ENCODE measurements around the gene AGAP3. TPM values are rescaled to one million over a fixed set of nuclear protein-coding genes. Genes with fewer than 3 reads are reported as not detected.

AGAP3 gene
- total RNA-seq, 2 experiments from 2014 or later = 29.8 to 36.5 TPM

GRCh38 chr7:151117565-151117964 lies 31.3 kb downstream of the AGAP3 start:
- CTCF ChIA-PET = interaction anchor here (1.4 kb wide), 1 partner anchor 51 kb away, joined by 3 read pairs; no protein-coding TSS in a partner anchor
- Mint-ChIP-seq H3K27me3 (peaks cover 5% of the 10 kb centered on the region), H3K4me1 (ENCODE audit: low read depth) (peaks cover 12% of the 10 kb centered on the region), H3K36me3 (peaks cover 2% of the 10 kb centered on the region), H3K9me3 (no peaks in the 10 kb centered on the region), H3K27ac (peak overlapping the region; percentile 85), H3K4me3 (peak overlapping the region; percentile 71)
- POLR2A ChIA-PET = interaction anchor here (1.2 kb wide), 1 partner anchor 109 kb away, joined by 3 read pairs; the partner anchor contains the start of gene ABCF2
- intact Hi-C loops (cut with micrococcal nuclease) = loop anchor here (5.0 kb wide), 1 partner anchor 110 kb away; the partner anchor contains the start of gene ABCF2
- peak; percentile 60 for DNase-seq

- no peak for DNase-seq
- CTCF ChIA-PET = interaction anchor here (1.2 kb wide), 1 partner anchor 45 kb away, joined by 4 read pairs; no protein-coding TSS in a partner anchor
- intact Hi-C loops (cut with micrococcal nuclease) = loop anchor here (5.0 kb wide), 1 partner anchor 109 kb away; the partner anchor contains the start of gene ABCF2
- H3K9me3 Mint-ChIP-seq = no peaks in the 10 kb centered on the region
- H3K27me3 Mint-ChIP-seq = peaks cover 2% of the 10 kb centered on the region
- H3K4me1 Mint-ChIP-seq (ENCODE audit: low read depth) = peaks cover 12% of the 10 kb centered on the region
- H3K36me3 Mint-ChIP-seq = peaks cover 2% of the 10 kb centered on the region
- peak overlapping the region; percentile 45 for H3K27ac Mint-ChIP-seq
- POLR2A ChIA-PET = interaction anchor here (1.2 kb wide), 1 partner anchor 109 kb away, joined by 3 read pairs; the partner anchor contains the start of gene ABCF2
- no peak overlapping the region for H3K4me3 Mint-ChIP-seq
These were observed 32.1 kb downstream of the AGAP3 start for GRCh38 chr7:151118108-151119054.

GRCh38 chr7:151119055-151119415 lies 32.8 kb downstream of the AGAP3 start:
- Mint-ChIP-seq H3K27ac (no peak overlapping the region), H3K4me1 (ENCODE audit: low read depth) (peaks cover 12% of the 10 kb centered on the region), H3K4me3 (no peak overlapping the region), H3K9me3 (no peaks in the 10 kb centered on the region), H3K27me3 (no peaks in the 10 kb centered on the region), H3K36me3 (peaks cover 6% of the 10 kb centered on the region)
- intact Hi-C loops (cut with micrococcal nuclease) = loop anchor here (5.0 kb wide), 1 partner anchor 108 kb away; the partner anchor contains the start of gene ABCF2
- POLR2A ChIA-PET = no interaction called here
- CTCF ChIA-PET = interaction anchor here (1.2 kb wide), 1 partner anchor 45 kb away, joined by 4 read pairs; no protein-coding TSS in a partner anchor
- DNase-seq = no peak

DNA sequence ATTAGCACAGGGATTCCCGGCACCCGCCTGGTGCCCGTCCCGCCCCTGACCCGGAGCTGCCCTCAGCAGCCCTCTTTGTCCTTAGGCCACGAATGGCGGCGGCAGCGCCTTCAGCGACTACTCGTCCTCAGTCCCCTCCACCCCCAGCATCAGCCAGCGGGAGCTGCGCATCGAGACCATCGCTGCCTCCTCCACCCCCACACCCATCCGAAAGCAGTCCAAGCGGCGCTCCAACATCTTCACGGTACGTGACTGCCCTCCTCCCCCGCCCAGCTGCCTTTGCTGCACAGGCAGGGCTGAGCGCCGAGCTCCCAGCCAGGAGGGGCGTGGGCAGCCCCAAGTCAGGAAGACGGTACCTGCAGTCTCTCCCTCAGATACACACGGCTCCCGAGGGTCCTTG lies 33.6 kb downstream of the AGAP3 start:
- H3K9me3 Mint-ChIP-seq = no peaks in the 10 kb centered on the region
- intact Hi-C loops (cut with micrococcal nuclease) = loop anchor here (5.0 kb wide), 1 partner anchor 107 kb away; the partner anchor contains the start of gene ABCF2
- no peaks in the 10 kb centered on the region for H3K27me3 Mint-ChIP-seq
- CTCF ChIA-PET = interaction anchor here (0.9 to 1.2 kb wide), 2 partner anchors 9 to 44 kb away, joined by 4 read pairs; no protein-coding TSS in a partner anchor
- no peak for DNase-seq
- H3K27ac Mint-ChIP-seq = no peak overlapping the region
- POLR2A ChIA-PET = no interaction called here
- H3K4me1 Mint-ChIP-seq (ENCODE audit: low read depth) = peaks cover 12% of the 10 kb centered on the region
- peaks cover 12% of the 10 kb centered on the region for H3K36me3 Mint-ChIP-seq
- no peak overlapping the region for H3K4me3 Mint-ChIP-seq

DNA sequence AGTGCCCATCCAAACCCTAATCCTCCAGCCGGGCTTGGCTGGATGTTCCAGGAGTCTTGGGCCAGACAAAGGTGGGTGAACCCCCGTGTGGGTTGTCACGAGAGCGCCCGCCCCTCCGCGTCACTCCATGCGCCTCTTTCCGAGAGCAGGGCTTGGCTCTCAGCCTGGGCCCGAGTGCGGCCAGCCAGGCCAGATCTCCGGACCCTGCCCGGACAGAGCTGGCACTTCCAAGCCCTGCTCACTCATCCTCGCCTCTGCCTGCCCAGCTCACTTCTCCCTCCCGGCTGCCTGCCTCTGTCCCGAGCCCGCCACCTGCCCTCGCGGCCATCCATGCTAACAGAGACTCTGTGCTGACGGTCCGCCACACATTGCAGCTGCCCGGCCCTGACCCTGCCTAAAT lies 34.6 kb downstream of the AGAP3 start:
- H3K36me3 Mint-ChIP-seq = peaks cover 12% of the 10 kb centered on the region
- DNase-seq = no peak
- H3K4me3 Mint-ChIP-seq = no peak overlapping the region
- intact Hi-C loops (cut with micrococcal nuclease) = no loop called here
- ChIA-PET POLR2A (no interaction called here), CTCF (no interaction called here)
- peaks cover 10% of the 10 kb centered on the region for H3K4me1 Mint-ChIP-seq (ENCODE audit: low read depth)
- H3K27ac Mint-ChIP-seq = no peak overlapping the region
- H3K9me3 Mint-ChIP-seq = no peaks in the 10 kb centered on the region
- no peaks in the 10 kb centered on the region for H3K27me3 Mint-ChIP-seq

GRCh38 chr7:151121380-151122170 lies 35.3 kb downstream of the AGAP3 start:
- peaks cover 9% of the 10 kb centered on the region for H3K4me1 Mint-ChIP-seq (ENCODE audit: low read depth)
- no peak overlapping the region for H3K27ac Mint-ChIP-seq
- intact Hi-C loops (cut with micrococcal nuclease) = no loop called here
- H3K9me3 Mint-ChIP-seq = no peaks in the 10 kb centered on the region
- no peaks in the 10 kb centered on the region for H3K27me3 Mint-ChIP-seq
- CTCF ChIA-PET = no interaction called here
- H3K36me3 Mint-ChIP-seq = peaks cover 12% of the 10 kb centered on the region
- POLR2A ChIA-PET = no interaction called here
- no peak for DNase-seq
- H3K4me3 Mint-ChIP-seq = no peak overlapping the region

DNA sequence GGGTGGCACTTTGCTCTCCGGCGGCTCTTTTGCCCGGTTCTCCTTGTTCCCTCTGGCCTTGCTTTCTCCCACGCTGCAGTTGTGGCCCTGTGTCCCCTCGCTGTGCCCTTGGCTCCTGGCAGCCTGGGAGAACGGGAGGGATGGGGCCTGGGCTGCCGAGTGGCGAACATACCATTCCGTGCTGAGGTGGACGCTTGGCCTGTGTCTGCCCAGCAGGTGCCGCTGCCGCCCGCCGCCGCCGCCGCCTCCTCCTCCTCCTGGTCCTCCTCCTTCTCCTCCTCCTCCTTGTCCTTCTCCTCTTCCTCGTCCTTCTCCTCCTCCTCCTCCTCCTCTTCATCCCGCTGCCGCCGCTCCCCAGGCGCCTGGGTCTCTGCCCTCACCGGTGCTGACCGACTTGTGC lies 36.0 kb downstream of the AGAP3 start:
- H3K4me3 Mint-ChIP-seq = no peak overlapping the region
- CTCF ChIA-PET = no interaction called here
- intact Hi-C loops (cut with micrococcal nuclease) = no loop called here
- no peaks in the 10 kb centered on the region for H3K9me3 Mint-ChIP-seq
- POLR2A ChIA-PET = interaction anchor here (0.6 kb wide), 1 partner anchor 114 kb away, joined by 3 read pairs; no protein-coding TSS in a partner anchor
- H3K4me1 Mint-ChIP-seq (ENCODE audit: low read depth) = peaks cover 5% of the 10 kb centered on the region
- H3K27me3 Mint-ChIP-seq = no peaks in the 10 kb centered on the region
- peaks cover 12% of the 10 kb centered on the region for H3K36me3 Mint-ChIP-seq
- DNase-seq = no peak
- no peak overlapping the region for H3K27ac Mint-ChIP-seq

GRCh38 chr7:151122796-151123157 lies 36.5 kb downstream of the AGAP3 start:
- ChIA-PET CTCF (no interaction called here), POLR2A (no interaction called here)
- Mint-ChIP-seq H3K27ac (no peak overlapping the region), H3K36me3 (peaks cover 12% of the 10 kb centered on the region), H3K9me3 (no peaks in the 10 kb centered on the region), H3K4me1 (ENCODE audit: low read depth) (no peaks in the 10 kb centered on the region), H3K4me3 (no peak overlapping the region), H3K27me3 (no peaks in the 10 kb centered on the region)
- intact Hi-C loops (cut with micrococcal nuclease) = no loop called here
- no peak for DNase-seq

- ChIA-PET POLR2A (no interaction called here), CTCF (interaction anchor here (0.6 to 2.7 kb wide), 45 partner anchors 8 to 245 kb away, joined by 3 to 44 read pairs (median 5); partner anchors contain the start of genes ABCB8, ABCF2, FASTK and GBX1)
- intact Hi-C loops (cut with micrococcal nuclease) = no loop called here
- Mint-ChIP-seq H3K4me3 (no peak overlapping the region), H3K9me3 (no peaks in the 10 kb centered on the region), H3K36me3 (peaks cover 12% of the 10 kb centered on the region), H3K27me3 (no peaks in the 10 kb centered on the region), H3K27ac (no peak overlapping the region), H3K4me1 (ENCODE audit: low read depth) (no peaks in the 10 kb centered on the region)
- no peak for DNase-seq
These were observed 37.0 kb downstream of the AGAP3 start for GRCh38 chr7:151123158-151123821.

- ChIA-PET POLR2A (no interaction called here), CTCF (interaction anchor here (0.6 to 2.7 kb wide), 49 partner anchors 9 to 497 kb away, joined by 3 to 44 read pairs (median 4); partner anchors contain the start of genes ABCB8, ABCF2, FASTK and GBX1)
- H3K36me3 Mint-ChIP-seq = peaks cover 15% of the 10 kb centered on the region
- intact Hi-C loops (cut with micrococcal nuclease) = loop anchor here (1.0 to 2.0 kb wide), 3 partner anchors 48 to 179 kb away; no protein-coding TSS in a partner anchor
- DNase-seq = peak; percentile 85
- H3K27me3 Mint-ChIP-seq = no peaks in the 10 kb centered on the region
- H3K27ac Mint-ChIP-seq = no peak overlapping the region
- no peak overlapping the region for H3K4me3 Mint-ChIP-seq
- H3K4me1 Mint-ChIP-seq (ENCODE audit: low read depth) = no peaks in the 10 kb centered on the region
- H3K9me3 Mint-ChIP-seq = no peaks in the 10 kb centered on the region
These were observed 37.7 kb downstream of the AGAP3 start for GRCh38 chr7:151123822-151124464.

DNA sequence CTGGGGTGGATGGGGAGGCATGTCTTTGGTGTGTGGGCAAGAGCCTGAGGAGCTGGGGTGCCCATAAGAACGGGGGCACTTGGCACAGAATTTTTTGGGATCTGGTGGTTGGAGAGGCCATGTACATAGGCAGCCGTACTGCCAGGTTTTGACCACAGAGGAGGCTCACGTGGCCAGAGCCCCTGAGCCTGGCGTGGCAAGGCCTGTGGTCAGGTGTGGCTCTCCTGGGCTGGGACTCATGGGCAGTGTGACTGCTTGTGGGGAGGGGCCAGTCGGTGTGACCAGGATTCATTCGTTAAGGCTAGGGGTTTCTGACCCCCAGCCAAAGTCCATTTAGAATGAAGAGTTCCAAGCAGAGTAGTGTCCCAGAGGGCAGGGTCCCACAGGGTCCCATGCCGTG lies 38.2 kb downstream of the AGAP3 start:
- DNase-seq = no peak
- Mint-ChIP-seq H3K27ac (no peak overlapping the region), H3K4me3 (no peak overlapping the region), H3K27me3 (no peaks in the 10 kb centered on the region), H3K36me3 (peaks cover 15% of the 10 kb centered on the region), H3K4me1 (ENCODE audit: low read depth) (no peaks in the 10 kb centered on the region), H3K9me3 (no peaks in the 10 kb centered on the region)
- POLR2A ChIA-PET = no interaction called here
- intact Hi-C loops (cut with micrococcal nuclease) = loop anchor here (1.0 to 2.0 kb wide), 3 partner anchors 48 to 179 kb away; no protein-coding TSS in a partner anchor
- CTCF ChIA-PET = interaction anchor here (0.6 to 2.7 kb wide), 43 partner anchors 9 to 496 kb away, joined by 3 to 44 read pairs (median 5); partner anchors contain the start of genes ABCB8, ABCF2 and GBX1
